HEK293T (cell line): ENCODE data around the gene NWD2.

ENCODE experiments used
- CTCF ChIA-PET: fragments of 350-600 bp; formaldehyde crosslinking; extraction: SDS; loops from one replicate; lab custom pipeline; 2021; ENCODE audit warnings: antibody characterized with exemption, inconsistent platforms; lab: Yijun Ruan, JAX
- POLR2A ChIA-PET: fragments of 350-600 bp; formaldehyde crosslinking; extraction: SDS; loops from one replicate; lab custom pipeline; 2020; ENCODE audit warnings: antibody characterized with exemption, inconsistent platforms; lab: Yijun Ruan, JAX
- DNase-seq: peaks from one replicate; pipeline ENCODE4 v3.0.0; 2012; ENCODE audit warnings: mixed read lengths; ENCODE audit errors: extremely low spot score
- ARNT ChIP-seq: fragments of 450-650 bp; IDR thresholded peaks from 2 replicates; pipeline ENCODE4 v1.6.1; 2017; ENCODE audit warnings: mild to moderate bottlenecking
- BHLHE40 ChIP-seq: fragments of 450-650 bp; IDR thresholded peaks from 2 replicates; pipeline ENCODE4 v1.6.1; 2016; ENCODE audit warnings: mild to moderate bottlenecking, moderate library complexity, borderline replicate concordance
- CTBP1 ChIP-seq: fragments of 450-650 bp; IDR thresholded peaks from 2 replicates; pipeline ENCODE4 v1.6.1; 2016; ENCODE audit warnings: borderline replicate concordance
- ELF4 ChIP-seq: fragments of 450-650 bp; IDR thresholded peaks from 2 replicates; pipeline ENCODE4 v1.6.1; 2017; ENCODE audit warnings: antibody characterized with exemption
- FOXA1 ChIP-seq: fragments of 450-650 bp; IDR thresholded peaks from 2 replicates; pipeline ENCODE4 v1.6.1; 2016; ENCODE audit warnings: mild to moderate bottlenecking
- FOXK2 ChIP-seq: fragments of 450-650 bp; IDR thresholded peaks from 2 replicates; pipeline ENCODE4 v1.6.1; 2016; ENCODE audit warnings: mild to moderate bottlenecking
- FOXM1 ChIP-seq: fragments of 450-650 bp; IDR thresholded peaks from 2 replicates; pipeline ENCODE4 v1.6.1; 2017; ENCODE audit warnings: mild to moderate bottlenecking, borderline replicate concordance
- HDGF ChIP-seq: fragments of 450-650 bp; IDR thresholded peaks from 2 replicates; pipeline ENCODE4 v1.6.1; 2017; ENCODE audit warnings: antibody characterized with exemption, borderline replicate concordance
- L3MBTL2 ChIP-seq: fragments of 450-650 bp; conservative IDR thresholded peaks from 2 replicates; pipeline ENCODE4 v1.6.1; 2016; ENCODE audit warnings: mild to moderate bottlenecking
- LEF1 ChIP-seq: fragments of 450-650 bp; IDR thresholded peaks from 2 replicates; pipeline ENCODE4 v1.6.1; 2017; ENCODE audit warnings: mild to moderate bottlenecking, borderline replicate concordance
- NFRKB ChIP-seq: fragments of 450-650 bp; IDR thresholded peaks from 2 replicates; pipeline ENCODE4 v1.6.1; 2016; ENCODE audit warnings: mild to moderate bottlenecking, moderate library complexity
- SP1 ChIP-seq: fragments of 450-650 bp; IDR thresholded peaks from 2 replicates; pipeline ENCODE4 v1.6.1; 2017
- SUZ12 ChIP-seq: fragments of 450-650 bp; IDR thresholded peaks from 2 replicates; pipeline ENCODE4 v1.6.1; 2016; ENCODE audit warnings: mild to moderate bottlenecking
- TARDBP ChIP-seq: fragments of 450-650 bp; IDR thresholded peaks from 2 replicates; pipeline ENCODE4 v1.6.1; 2016
- ZNF384 ChIP-seq: fragments of 450-650 bp; IDR thresholded peaks from 2 replicates; pipeline ENCODE4 v1.6.1; 2016
- TF ChIP-seq, protein P1 (sequence below): fragments of 450-650 bp; IDR thresholded peaks from 2 replicates; pipeline ENCODE4 v1.6.1; 2016

Gene NWD2

DNA sequence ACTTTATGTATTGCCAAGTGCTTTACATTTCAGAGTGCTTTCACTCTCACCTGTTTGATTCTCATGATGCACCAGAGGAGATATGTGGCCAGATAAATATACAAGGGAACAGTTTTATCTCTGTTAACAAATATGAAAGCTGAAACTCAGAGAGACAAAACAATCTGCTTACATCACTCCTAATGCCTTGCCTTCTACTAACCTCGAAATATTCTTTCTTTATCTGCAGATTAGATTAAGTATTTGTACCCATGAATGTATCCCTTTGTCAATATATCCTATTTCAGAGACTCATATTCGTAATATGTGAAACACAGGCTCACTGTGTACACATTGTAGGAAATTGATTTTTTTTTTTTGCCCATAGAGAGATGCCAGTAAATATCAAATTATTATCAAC lies 178.1 kb downstream of the NWD2 start:
- POLR2A ChIA-PET = no interaction called here
- CTCF ChIA-PET = no interaction called here

DNA sequence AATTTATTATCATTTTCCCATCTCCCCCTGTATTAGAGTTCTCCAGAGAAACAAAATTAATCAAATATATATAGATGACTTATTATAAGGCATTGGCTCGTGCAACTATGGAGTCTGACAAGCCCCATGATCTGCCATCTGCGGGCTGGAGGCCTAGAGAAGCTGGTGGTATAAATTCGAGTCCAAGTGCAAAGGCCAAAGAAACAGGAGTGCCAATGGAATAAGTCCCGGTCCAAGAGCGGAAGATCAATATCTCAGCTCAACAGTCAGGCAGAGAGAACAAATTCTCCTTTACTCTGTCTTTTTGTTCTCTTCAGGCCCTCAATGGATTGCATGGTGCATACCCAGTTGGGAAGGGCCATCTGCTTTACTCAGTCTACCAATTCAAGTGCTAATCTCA lies 178.8 kb downstream of the NWD2 start:
- ChIA-PET POLR2A (no interaction called here), CTCF (no interaction called here)
- no peak for TF ChIP-seq SUZ12

More for the DNA sequence above, 178.1 kb downstream of the NWD2 start:
- no peak for DNase-seq
- TF ChIP-seq FOXM1 (no peak), ARNT (no peak), SP1 (no peak), FOXA1 (no peak), HDGF (no peak), ZNF384 (no peak), SUZ12 (no peak), L3MBTL2 (no peak), TARDBP (no peak), BHLHE40 (no peak), CTBP1 (no peak), ELF4 (no peak), LEF1 (no peak), NFRKB (no peak), FOXK2 (no peak)
- TF ChIP-seq, protein P1, sequence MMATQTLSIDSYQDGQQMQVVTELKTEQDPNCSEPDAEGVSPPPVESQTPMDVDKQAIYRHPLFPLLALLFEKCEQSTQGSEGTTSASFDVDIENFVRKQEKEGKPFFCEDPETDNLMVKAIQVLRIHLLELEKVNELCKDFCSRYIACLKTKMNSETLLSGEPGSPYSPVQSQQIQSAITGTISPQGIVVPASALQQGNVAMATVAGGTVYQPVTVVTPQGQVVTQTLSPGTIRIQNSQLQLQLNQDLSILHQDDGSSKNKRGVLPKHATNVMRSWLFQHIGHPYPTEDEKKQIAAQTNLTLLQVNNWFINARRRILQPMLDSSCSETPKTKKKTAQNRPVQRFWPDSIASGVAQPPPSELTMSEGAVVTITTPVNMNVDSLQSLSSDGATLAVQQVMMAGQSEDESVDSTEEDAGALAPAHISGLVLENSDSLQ = no peak

DNA sequence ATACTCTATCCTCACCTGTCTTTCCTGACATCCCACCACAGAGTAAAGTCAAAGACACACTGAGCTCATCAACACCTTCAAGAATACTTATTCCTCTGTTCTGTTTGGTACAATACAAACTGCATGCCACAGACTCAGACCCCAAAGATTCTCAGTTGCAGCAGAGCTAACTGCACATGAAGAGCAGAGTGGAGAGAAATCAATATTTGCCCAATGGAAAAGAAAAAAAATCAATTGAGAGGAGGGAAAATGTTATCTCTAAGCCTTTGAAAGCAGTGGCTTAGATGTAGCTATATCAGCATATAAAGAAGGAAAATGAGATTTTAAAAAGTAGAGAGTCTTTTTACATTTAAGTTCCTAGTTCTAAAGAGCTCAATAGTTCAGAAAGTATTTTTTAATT lies 180.2 kb downstream of the NWD2 start:
- no peak for DNase-seq
- ChIA-PET POLR2A (no interaction called here), CTCF (no interaction called here)
- TF ChIP-seq TARDBP (no peak), FOXK2 (no peak), SUZ12 (no peak), L3MBTL2 (no peak), FOXM1 (no peak), ZNF384 (no peak), CTBP1 (no peak), ARNT (no peak), SP1 (no peak)

More for the DNA sequence above, 178.8 kb downstream of the NWD2 start:
- no peak for DNase-seq

DNA sequence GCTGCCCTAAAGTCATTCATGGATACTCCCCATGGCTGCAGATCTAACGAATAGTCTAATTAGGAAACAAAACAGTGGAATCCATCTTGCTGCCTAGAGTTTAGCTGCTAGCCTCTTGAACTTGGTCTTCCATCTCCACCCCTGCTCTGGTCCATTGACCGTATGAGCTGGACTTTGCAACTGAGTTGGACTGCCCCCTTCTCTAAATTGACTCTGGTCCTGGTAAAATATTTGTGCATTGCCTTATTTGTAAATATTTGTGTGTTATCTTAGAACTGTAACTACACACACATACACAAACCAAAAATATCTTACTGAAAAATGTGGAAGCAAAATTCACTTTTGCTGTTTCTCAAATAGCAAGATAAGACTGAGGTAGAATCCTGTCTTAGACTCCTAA lies 181.3 kb downstream of the NWD2 start:
- ChIA-PET POLR2A (no interaction called here), CTCF (no interaction called here)
- DNase-seq = no peak
- TF ChIP-seq, protein P1 = no peak
- TF ChIP-seq NFRKB (no peak), CTBP1 (no peak), SP1 (no peak), FOXM1 (no peak), FOXK2 (no peak), BHLHE40 (no peak), ZNF384 (no peak), L3MBTL2 (no peak), FOXA1 (no peak), HDGF (no peak), ELF4 (no peak), LEF1 (no peak)

DNA sequence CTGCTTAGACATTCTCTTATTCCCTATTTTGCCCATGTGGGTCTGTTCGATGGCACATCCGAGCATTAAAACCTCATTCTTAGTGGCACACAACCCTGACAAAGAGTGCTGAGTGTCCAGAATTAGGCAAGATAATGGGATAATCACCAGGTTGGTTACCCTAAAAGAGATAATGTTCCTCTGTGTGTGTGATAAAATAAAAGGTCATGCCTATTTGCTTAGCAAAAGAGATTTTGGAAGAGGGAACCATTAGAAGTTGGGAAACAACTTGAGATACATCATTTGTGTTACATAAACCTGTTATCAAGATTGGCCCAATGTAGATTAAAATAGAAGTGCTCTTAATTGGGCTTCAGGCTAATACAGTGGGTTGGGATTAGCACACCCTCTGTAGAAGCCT lies 182.7 kb downstream of the NWD2 start:
- no peak for DNase-seq
- ChIA-PET POLR2A (no interaction called here), CTCF (interaction anchor here (1.3 kb wide), 1 partner anchor 9 kb away, joined by 5 read pairs; no protein-coding TSS in a partner anchor)
- TF ChIP-seq LEF1 = no peak
- no peak for TF ChIP-seq BHLHE40
- TF ChIP-seq HDGF = no peak
- TF ChIP-seq L3MBTL2 = no peak
- no peak for TF ChIP-seq CTBP1
- no peak for TF ChIP-seq SP1
- TF ChIP-seq FOXK2 = no peak
- TF ChIP-seq ELF4 = no peak
- TF ChIP-seq SUZ12 = no peak
- TF ChIP-seq NFRKB = no peak
- TF ChIP-seq ZNF384 = no peak
- TF ChIP-seq, protein P1 = no peak
- TF ChIP-seq TARDBP = no peak
- TF ChIP-seq FOXA1 = no peak
- no peak for TF ChIP-seq FOXM1

DNA sequence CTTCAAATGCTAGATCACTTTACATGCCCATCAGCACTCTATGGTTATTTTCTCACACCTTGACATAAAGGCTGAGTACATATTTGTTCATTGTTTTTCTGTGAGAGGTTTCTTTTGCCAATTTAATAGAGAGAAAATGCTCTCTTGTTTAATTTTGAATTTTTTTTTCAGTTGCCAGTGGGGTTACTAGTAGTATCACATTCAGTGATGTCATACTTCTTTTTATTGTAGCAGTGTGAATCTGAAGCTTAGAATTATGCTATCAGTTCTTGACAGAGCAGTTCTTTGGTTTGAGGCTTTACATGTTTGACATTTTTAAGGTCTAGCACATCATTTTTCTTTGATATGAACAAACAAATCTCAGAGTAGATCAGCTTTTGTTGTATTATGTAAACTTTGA lies 185.4 kb downstream of the NWD2 start:
- ChIA-PET POLR2A (no interaction called here), CTCF (no interaction called here)
- TF ChIP-seq LEF1 (no peak), FOXK2 (no peak), SP1 (no peak), CTBP1 (no peak), FOXA1 (no peak), NFRKB (no peak), L3MBTL2 (no peak), ELF4 (no peak), TARDBP (no peak), BHLHE40 (no peak), HDGF (no peak), FOXM1 (no peak), ZNF384 (no peak), ARNT (no peak), SUZ12 (no peak)
- TF ChIP-seq, protein P1 = no peak
- DNase-seq = no peak
